Erythroblast (primary cell): ENCODE results near the gene DPP3.

Source experiments
- GATA1 ChIP-seq: IDR thresholded peaks from 2 replicates; pipeline ENCODE4 v1.6.1; 2011; ENCODE audit warnings: low read depth, mild to moderate bottlenecking, control low read depth, low read length, moderate library complexity
- POLR2A ChIP-seq: IDR thresholded peaks from 2 replicates; pipeline ENCODE4 v1.6.1; 2011; ENCODE audit warnings: mild to moderate bottlenecking, low read length

- TF ChIP-seq POLR2A (peak; percentile 61), GATA1 (no peak)
Measured at GRCh38 chr11:66438504-66439466, 41.4 kb upstream of the DPP3 start, which contains the start of gene MRPL11.
